Measurements from ENCODE around the gene PHETA1.
"Not testable (repeated sequence)": the region's sequence is repeated elsewhere in the genome, so short reads cannot be mapped to it uniquely, and the experiment has no call there.

PHETA1 gene

DNA sequence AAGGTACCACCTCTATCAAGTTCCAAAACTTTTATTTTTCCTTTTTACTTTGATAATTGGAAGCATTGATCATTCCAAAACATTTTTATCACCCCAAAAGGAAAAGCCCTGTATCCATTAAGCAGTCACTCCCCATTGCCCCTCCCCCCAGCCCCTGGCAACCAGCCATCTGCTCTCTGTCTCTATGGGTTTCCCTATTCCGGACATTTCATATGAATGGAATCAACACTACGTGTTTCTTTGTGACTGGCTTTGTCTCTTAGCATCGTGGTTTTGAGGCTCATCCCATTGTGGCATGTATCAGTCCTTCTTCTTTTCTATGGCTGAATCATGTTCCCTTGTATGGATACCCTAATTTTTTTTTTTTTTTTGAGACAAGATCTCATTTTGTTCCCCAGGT is 18.0 kb upstream of the PHETA1 start:
- no peak for DNase-seq
- in situ Hi-C loops (cut with HindIII; ENCODE audit: low pct_ligation_motif_present, low pct_unique_long_range_greater_than_20kb, low sequenced_read_pairs): no loop called here

DNA sequence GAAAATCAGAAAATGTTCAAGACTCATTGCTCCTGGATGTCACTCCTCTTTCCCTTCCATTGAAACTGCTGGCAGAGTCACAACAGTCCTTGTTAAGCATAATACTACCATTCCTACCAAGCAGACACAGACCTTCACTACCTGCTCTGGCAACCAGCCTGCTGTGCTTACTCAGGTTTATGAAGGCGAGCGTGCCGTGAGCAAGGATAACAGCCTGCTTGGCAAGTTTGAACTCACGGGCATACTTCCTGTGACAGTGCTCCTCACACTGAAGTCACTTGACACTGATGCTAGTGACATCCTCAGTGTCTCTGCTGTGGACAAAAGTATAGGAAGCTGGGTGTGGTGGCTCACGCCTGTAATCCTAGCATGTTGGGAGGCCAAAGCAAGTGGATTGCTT is 15.7 kb upstream of the PHETA1 start:
- no peak for DNase-seq
- in situ Hi-C loops (cut with HindIII; ENCODE audit: low pct_ligation_motif_present, low pct_unique_long_range_greater_than_20kb, low sequenced_read_pairs): no loop called here

DNA sequence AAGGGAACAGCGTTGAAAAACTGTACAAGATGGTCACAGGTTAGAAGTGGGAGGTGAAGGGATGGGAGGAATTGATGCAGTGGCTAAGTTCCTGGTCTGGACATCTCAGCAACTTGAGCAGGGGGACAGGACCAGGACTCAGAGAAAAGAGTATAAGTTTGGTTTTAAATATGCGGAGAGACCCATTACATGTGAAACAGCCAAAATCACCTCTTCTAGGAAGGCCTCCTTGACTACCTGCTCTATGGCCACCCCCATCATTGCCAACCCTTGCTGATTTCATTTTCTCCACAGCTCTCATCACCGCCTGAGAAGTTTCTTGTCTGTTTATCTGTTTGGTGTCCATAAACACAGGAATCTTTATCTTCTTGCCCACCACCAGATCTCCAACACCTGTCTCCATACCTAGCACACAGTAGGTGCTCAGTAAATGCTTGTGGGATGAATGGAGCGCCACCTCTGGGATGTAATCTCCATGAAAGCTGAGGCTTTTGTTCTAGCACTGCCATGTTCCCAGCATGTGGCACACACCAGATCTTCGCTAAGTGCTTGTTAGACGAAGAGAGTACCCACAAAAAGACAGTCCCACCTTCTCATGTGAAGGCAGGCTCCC is 11.2 kb upstream of the PHETA1 start:
- in situ Hi-C loops (cut with HindIII; ENCODE audit: low pct_ligation_motif_present, low pct_unique_long_range_greater_than_20kb, low sequenced_read_pairs): no loop called here
- no peak for DNase-seq

DNA sequence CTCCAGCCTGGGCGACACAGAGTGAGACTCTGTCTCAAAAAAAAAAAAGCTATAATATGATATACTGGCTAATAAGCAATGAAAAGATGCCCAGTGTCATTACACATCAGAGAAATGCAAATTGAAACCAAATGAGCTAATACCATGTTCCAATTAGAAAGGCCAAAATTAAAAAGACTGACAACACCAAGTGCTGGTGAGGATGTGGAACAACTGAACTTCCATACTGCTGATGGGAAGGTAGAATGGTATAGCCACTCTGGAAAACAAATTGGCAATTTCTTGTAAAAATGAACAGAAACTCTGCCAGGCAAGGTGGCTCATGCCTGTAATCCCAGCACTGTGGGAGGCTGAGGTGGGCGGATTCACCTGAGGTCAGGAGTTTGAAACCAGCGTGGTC is 8.5 kb upstream of the PHETA1 start:
- no peak for DNase-seq
- in situ Hi-C loops (cut with HindIII; ENCODE audit: low pct_ligation_motif_present, low pct_unique_long_range_greater_than_20kb, low sequenced_read_pairs): no loop called here

DNA sequence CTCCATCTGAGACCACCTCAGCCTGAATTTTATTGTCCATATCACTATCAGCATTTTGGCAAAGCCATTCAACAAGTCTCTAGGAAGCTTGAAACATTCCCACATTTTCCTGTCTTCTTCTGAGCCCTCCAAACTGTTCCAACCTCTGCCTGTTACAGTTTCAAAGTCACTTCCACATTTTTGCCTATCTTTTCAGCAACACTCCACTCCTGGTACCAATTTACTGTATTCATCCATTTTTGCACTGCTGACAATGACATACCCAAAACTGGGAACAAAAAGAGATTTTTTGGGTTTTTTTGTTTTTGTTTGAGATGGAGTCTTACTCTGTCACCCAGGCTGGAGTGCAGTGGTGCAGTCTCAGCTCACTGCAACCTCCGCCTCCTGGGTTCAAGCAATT is 4.3 kb upstream of the PHETA1 start:
- in situ Hi-C loops (cut with HindIII; ENCODE audit: low pct_ligation_motif_present, low pct_unique_long_range_greater_than_20kb, low sequenced_read_pairs); DNase-seq: not testable (repeated sequence)

DNA sequence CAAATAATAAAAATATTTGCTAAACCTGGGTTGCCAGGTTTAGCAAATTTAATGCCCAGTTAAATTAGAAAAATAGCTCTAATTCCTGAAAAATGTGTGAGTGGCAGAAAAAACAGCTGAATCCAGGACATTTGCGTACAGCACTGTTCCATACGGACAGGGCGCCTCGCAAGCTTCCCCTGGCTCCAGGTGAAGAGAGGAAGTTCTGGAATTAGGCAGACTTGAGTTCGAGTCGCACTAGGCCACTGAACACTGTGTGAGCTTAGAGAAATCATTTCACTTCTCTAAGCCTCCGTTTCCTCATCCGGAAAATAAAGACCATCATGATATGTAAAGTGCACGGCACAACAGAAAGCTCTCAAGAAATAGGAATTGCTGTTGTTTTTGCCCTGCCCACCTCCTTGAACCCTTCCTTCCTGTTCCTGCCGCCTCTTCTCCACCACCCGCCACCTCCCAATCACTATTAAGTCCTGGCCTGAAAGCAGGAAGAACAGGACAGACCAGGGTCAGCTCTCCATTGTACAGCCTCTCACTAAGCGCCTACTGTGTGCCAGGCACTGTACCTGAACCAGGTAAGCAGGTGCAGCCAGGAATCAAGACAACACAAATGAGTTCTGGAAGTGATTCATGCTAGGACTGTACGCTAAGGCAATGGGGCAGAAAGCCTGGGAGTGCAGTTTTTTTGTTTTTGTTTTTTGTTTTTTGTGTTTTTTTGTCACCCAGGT is 763 bp upstream of the PHETA1 start:
- DNase-seq: no peak
- in situ Hi-C loops (cut with HindIII; ENCODE audit: low pct_ligation_motif_present, low pct_unique_long_range_greater_than_20kb, low sequenced_read_pairs): no loop called here

DNA sequence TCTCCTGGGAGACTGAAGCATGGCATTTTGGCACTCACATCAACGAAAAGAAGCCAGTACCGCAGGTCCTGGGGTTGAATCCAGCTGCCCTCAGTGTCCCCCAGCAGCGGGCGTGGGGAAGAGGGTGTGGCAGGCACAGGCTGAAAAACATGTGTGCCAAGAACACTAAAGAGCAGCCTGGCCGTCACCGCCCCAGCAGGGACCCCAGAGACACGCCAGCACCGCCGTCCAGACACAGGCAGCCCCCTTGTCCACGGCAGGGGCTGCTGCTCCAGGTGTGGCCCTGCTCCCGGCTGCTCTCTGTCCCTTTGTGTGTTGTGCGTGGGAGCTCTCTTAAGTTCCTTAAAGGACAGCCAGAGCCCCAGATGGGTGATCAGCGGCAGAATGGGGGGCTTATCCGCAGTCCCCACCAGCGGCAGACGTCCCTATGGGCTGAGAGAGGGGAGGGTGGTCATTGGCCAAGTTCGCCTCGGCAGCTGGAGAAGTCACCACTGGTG is 556 bp downstream of the PHETA1 start:
- in situ Hi-C loops (cut with HindIII; ENCODE audit: low pct_ligation_motif_present, low pct_unique_long_range_greater_than_20kb, low sequenced_read_pairs): no loop called here
- no peak for DNase-seq

DNA sequence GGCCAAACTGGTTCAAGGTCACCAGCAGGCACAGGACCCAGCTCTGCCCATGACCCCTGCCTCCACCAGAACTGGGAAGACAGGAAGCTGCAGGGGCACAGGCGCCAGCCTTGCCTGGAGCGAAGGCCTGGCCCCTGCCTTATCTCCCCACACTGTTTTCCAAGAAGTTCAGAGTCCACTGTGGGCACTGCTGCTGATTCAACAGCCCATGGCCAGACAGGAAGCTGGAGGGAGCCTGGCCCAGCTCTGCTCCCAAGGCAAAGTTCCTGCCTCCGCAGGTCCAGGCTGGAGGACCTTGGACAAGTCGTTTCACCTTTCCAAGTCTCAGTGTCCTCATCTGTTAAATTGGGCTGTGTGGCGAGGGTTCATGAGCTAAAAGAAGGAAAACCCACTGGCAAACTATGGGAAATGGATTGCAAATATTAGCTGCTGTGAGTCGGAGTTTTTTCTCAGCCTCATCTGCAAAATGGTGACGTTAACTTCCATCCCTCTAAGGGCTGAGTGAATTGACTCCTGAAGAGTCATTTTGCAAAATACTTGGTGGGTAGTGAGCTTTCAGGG is 1.2 kb downstream of the PHETA1 start:
- in situ Hi-C loops (cut with HindIII; ENCODE audit: low pct_ligation_motif_present, low pct_unique_long_range_greater_than_20kb, low sequenced_read_pairs): no loop called here
- DNase-seq: peak; percentile 51

DNA sequence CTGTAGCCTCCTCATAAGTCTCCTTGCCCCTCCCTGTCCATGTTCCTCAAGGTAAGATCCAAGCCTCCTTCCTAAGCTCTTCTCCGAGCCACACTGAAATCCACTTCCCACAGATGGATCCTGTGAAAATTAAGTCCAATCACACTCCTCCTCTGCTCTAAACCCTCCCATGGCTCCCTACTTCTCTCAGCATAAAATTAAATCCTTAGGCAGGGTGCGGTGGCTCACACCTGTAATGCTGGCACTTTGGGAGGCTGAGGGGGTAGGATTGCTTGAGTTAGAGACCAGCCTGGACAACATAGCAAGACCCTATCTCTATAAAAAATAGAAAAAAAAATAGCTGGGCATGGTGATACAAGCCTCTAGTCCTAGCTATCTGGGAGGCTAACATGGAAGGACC is 2.3 kb downstream of the PHETA1 start:
- in situ Hi-C loops (cut with HindIII; ENCODE audit: low pct_ligation_motif_present, low pct_unique_long_range_greater_than_20kb, low sequenced_read_pairs): no loop called here
- no peak for DNase-seq

DNA sequence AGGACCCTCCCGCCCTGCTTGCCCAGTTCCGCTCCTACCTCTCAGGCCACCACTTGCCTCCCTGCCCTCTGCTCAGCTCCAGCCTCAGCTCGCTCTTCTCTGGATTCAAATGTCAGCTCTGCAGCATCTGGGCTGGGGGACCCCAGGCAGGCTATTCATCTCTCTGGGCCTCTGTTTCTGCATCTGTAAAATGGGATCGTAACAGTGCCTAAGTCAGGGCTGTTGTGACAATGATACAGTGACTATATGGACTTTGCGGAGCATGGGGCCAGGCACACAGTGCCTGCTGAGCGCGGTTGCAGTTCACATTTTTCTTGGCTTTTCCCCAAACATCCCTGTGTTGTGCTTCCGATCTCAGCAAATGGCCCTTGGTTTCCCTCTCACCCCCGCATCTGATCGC is 2.8 kb downstream of the PHETA1 start:
- in situ Hi-C loops (cut with HindIII; ENCODE audit: low pct_ligation_motif_present, low pct_unique_long_range_greater_than_20kb, low sequenced_read_pairs): no loop called here
- no peak for DNase-seq

DNA sequence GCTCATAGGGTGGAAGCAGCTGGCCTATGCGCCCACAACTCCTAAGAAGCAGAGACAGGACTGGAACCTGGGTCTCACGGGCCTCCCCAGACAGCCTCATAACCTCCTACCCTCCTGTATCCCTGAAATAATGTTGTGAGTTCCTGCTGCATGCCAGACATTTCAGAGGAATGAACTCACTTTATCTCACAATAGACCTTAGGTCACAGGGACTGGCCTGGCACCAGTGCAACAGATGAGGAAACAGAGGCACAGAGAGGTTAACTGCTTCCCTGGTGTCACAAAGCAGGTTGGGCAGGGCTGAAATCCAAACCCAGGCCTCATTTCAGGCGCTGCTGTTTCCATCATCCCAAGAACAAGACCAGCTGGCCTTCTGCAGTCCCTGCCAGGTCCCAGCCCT is 5.3 kb downstream of the PHETA1 start:
- DNase-seq: peak; percentile 89
- in situ Hi-C loops (cut with HindIII; ENCODE audit: low pct_ligation_motif_present, low pct_unique_long_range_greater_than_20kb, low sequenced_read_pairs): no loop called here

DNA sequence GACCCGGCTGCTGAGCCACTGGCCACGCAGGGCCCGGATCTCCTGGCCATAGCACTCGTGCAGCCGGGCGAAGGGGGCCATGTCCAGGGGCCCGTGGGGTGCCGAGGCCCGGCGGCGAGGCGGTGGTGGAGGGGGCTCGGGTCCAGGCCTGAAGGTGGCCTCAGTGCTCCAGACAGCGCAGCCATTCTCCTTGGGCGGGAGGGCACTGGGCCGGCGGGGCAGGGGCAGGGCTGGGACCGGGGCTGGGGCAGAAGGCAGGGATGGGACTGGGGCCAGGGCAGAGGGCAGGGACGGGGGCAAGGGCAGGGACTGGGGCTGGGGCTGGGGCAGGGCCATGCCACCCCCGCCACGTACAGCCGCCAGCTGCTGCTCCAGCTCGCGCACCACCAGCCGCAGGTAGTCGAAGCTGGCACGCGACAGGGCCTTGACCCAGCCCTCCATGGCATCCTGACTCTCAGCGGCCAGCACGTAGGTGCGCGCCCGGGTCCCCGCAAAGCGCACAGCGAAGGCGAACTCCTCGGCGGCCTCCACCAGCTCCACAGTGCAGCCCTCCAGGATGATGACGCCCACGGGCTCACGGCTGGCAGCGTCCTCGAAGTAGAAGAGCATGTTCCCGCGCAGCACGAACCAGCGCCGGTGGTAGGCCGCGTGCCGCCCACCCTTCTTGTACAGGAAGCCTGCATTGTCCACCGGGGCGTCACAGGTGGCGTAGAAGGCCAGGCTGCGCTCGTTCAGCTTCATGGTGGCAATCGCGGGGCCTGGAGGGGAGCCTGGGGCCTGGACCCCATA is 6.0 kb downstream of the PHETA1 start:
- no peak for DNase-seq
- in situ Hi-C loops (cut with HindIII; ENCODE audit: low pct_ligation_motif_present, low pct_unique_long_range_greater_than_20kb, low sequenced_read_pairs): no loop called here

DNA sequence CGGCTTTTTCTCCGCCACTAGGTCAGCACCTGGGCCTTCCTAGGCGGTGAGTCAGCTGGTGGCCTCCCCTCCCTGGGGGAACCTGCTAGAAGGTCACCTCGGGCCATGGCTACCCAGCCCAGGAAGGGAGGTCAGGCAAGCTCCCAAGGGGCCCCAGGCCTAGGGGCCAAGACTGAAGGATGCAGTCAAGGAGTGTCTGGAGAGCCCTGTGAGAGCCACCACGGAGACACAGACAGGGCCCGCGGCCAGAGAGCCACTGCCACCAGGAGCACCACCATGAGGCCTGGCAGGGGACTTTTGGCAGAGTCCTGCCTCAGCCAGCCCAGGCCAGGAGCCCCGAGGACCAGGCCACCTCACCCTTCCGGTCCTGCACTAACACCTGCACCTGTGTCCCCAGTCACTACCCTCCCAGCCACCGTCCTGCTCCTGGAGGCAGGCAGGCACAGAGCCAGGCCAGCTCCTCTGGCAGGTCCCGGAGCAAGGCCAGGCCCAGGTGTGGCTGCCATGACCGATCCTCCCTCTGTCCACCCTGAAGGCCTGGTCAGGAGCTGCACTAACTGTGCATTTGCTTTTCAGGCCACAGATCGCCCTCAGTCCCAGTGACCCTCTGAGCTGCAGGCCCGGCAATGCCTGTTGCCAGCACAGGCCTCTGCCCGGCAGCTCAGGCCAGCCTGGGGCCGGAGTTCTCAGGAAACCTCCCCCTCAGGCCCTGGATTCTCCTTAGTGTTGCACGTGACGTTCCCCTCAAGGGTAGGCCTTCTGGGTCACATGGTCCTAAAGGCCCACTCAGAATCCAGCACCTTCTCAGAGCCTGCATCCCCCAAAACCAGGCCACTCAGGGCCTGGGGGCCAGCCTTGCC is 6.9 kb downstream of the PHETA1 start:
- no peak for DNase-seq
- in situ Hi-C loops (cut with HindIII; ENCODE audit: low pct_ligation_motif_present, low pct_unique_long_range_greater_than_20kb, low sequenced_read_pairs): no loop called here

DNA sequence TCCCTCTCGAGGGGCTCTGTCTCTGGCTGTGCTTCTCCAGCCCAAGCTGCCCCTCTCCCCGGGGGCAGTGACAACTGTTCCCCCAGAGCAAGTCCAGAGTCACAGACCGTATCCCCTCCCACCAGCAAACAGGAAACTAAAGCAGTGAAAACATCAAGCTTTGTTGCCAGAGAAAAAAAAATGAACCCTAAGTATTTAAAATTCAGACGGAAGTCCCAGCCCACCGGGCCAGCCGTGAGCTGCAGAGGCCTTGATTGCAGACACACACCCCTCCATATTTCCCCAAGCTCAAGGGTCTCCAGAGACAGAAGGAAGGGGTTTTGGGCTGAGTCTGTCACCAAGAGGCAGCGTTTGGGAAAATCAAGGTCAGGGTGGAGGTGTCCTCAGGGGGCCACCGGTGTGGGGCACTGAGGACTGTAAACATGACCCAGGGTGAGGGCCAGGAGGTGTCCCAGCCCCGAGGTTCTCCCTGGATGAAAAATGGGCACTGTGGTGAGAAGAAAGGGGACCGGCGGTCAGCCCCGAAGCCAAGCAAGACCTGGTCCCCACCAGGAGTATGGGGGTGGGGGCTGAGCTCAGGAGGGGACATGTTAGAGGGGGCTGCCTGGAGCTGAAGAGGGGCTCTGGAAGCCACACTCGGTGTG is 7.7 kb downstream of the PHETA1 start:
- in situ Hi-C loops (cut with HindIII; ENCODE audit: low pct_ligation_motif_present, low pct_unique_long_range_greater_than_20kb, low sequenced_read_pairs): no loop called here
- no peak for DNase-seq

DNA sequence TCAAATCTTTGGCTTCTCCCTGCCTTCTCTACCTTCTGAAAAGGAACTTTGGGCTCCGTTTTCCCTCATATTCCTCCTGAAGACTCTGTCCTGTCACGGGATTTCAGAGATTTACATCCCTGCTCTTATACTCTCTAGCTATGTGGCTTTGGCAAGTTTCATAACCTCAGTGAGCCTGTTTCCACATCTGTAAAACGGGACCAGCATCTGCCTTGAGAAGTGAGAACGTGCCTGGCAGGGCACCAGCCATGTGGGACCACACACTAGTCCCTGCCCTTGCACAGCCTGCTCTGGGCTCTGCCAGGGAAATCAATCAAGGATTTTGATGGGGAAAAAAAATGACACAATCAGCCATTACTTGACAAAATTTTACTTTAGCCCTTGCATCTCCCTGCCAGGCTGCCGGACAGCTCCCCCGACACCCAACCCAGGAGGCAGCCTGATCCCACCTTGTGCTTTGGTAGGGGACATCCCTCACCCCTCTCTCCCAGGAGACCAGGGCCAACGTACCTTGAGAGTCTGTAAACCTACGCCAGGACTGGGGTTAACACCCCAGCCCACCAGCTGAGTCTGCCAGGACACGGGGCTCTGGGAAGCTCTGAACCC is 8.5 kb downstream of the PHETA1 start:
- DNase-seq: no peak
- in situ Hi-C loops (cut with HindIII; ENCODE audit: low pct_ligation_motif_present, low pct_unique_long_range_greater_than_20kb, low sequenced_read_pairs): no loop called here

DNA sequence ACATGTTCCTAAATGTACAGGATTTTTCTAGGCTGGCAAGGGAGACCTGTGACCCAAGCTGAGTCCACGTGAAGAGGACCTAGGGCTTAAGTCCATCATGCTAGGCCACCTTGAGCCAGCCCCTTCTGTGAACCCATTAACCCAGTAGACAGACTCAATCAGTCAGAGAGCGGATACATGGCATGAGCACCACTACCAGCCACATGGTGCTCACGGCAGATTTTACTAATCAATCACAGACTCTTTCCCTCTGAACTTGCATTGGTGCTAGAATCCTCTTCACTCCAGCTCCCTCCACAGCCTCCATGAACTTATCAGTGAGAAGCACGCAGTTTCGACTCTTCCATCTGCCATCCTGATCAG is 9.0 kb downstream of the PHETA1 start:
- no peak for DNase-seq
- in situ Hi-C loops (cut with HindIII; ENCODE audit: low pct_ligation_motif_present, low pct_unique_long_range_greater_than_20kb, low sequenced_read_pairs): no loop called here

DNA sequence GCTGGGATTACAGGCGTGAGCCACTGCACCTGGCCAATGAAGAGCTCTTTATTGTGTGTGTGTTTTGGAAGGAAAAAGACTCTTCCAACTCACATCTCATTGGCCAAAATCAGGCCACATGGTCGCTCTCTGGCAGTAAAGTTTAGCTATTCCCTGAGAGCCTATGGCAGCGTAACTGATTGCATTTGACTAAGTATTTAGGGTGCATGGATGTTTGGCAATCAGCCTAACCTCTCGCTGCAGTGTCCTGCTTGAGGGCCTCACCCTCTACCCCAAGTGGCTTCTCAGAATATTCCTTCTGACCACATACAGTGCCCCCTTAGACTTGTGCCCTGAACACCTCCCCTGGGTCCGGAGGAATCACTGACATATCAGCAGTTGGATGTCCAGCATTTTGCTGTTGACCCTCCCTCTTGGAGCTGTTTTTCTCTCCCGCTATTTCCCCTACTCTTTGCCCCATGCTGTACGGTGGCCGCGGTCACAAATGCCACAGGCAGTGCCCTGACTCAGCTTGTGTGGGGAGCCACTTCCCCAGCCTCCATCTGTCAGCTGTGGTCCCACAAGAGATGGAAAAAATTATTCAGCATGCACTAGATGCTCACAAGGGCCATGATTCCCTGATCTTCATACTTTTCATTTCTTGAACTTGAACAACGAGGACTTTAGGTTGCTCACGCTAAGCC is 9.5 kb downstream of the PHETA1 start:
- in situ Hi-C loops (cut with HindIII; ENCODE audit: low pct_ligation_motif_present, low pct_unique_long_range_greater_than_20kb, low sequenced_read_pairs): no loop called here
- no peak for DNase-seq

Measured in ACHN (cell line).